Measurements from ENCODE around the gene ABCF3. TPM values are rescaled to one million over a fixed set of nuclear protein-coding genes. Genes with fewer than 3 reads are reported as not detected.

Gene ABCF3
- total and polyA plus RNA-seq, 2 of the 13 experiments (the other 11 are each of a cell fraction or from before 2014, with no cell fraction given): 38.8 to 46.5 TPM

- no peaks in the 10 kb centered on the region for H3K27me3 ChIP-seq (ENCODE audit: control insufficient read depth in 1 of 2, insufficient read depth in 2 of 2, low read length in 2 of 2)
- H3K79me2 ChIP-seq (ENCODE audit: insufficient read depth, low read length): peaks cover 26% of the 10 kb centered on the region
- peaks cover 16% of the 10 kb centered on the region for H4K20me1 ChIP-seq (ENCODE audit: insufficient read depth, low read length)
- in situ Hi-C loops (cut with HindIII; ENCODE audit: extremely low pct_ligation_motif_present, low pct_unique_long_range_greater_than_20kb): no loop called here
- no peak for FAIRE-seq
- ATAC-seq: no peak
- TF ChIP-seq NPAS2 (CRISPR knock-in tag; IDR thresholded peaks at IDR 0.05; ENCODE audit: borderline replicate concordance) (no peak), MTA3 (CRISPR knock-in tag; IDR thresholded peaks at IDR 0.05) (no peak), MEIS1 (CRISPR knock-in tag; IDR thresholded peaks at IDR 0.05; ENCODE audit: borderline replicate concordance) (no peak), NR0B2 (CRISPR knock-in tag; IDR thresholded peaks at IDR 0.05) (no peak), ZXDC (CRISPR knock-in tag; IDR thresholded peaks at IDR 0.05) (no peak), FLYWCH1 (CRISPR knock-in tag; IDR thresholded peaks at IDR 0.05) (no peak), DBP (CRISPR knock-in tag; IDR thresholded peaks at IDR 0.05; ENCODE audit: not compliant biosample characterization) (no peak), ZNF83 (CRISPR knock-in tag; IDR thresholded peaks at IDR 0.05; ENCODE audit: borderline replicate concordance) (no peak), ZNF12 (CRISPR knock-in tag; IDR thresholded peaks at IDR 0.05) (no peak), RELA (CRISPR knock-in tag; IDR thresholded peaks at IDR 0.05) (no peak), MTERF4 (CRISPR knock-in tag; IDR thresholded peaks at IDR 0.05) (no peak), NCOA2 (CRISPR knock-in tag; IDR thresholded peaks at IDR 0.05) (no peak), ZNF782 (CRISPR knock-in tag; IDR thresholded peaks at IDR 0.05; ENCODE audit: borderline replicate concordance) (no peak), KAT2B (IDR thresholded peaks at IDR 0.05; ENCODE audit: borderline replicate concordance, low read depth, low read length) (no peak)
- H2AFZ ChIP-seq (ENCODE audit: low read length): no peak overlapping the region
- 98% methylated on average over 15 of the region's 16 CpGs for WGBS (ENCODE audit: low lambda C conversion rate)
- ChIA-PET CTCF (ENCODE audit: low intra/inter-chr PET ratio, low total read pairs) (no interaction called here), POLR2A (interaction anchor here (1.0 to 1.6 kb wide), 2 partner anchors 9 to 21 kb away, joined by 3 read pairs; partner anchors contain the start of genes ABCF3 and DVL3)
- intact Hi-C loops (cut with micrococcal nuclease; ENCODE audit: unreplicated experiment): no loop called here
- no peak overlapping the region for H3K4me2 ChIP-seq (ENCODE audit: low read depth, low read length)
- peaks cover 43 to 75% of the 10 kb centered on the region in 2 experiments; a peak in 4 of 5 replicates for H3K36me3 ChIP-seq (replicated peaks in 1 of 2; ENCODE audit: control insufficient read depth in 1 of 2, insufficient read depth in 2 of 2, low read length in 2 of 2)
- DNase-seq (ENCODE audit: low spot score): no peak
- no peak overlapping the region for H3K27ac ChIP-seq (ENCODE audit: extremely low read length, insufficient read depth, low read length)
- BruUV-seq (replicated peaks): no TSS peak
- no peak overlapping the region for H3K9ac ChIP-seq (ENCODE audit: insufficient read depth, low read depth, low read length)
- H3K9me3 ChIP-seq (ENCODE audit: low read length): no peaks in the 10 kb centered on the region
- H3K4me1 ChIP-seq (ENCODE audit: insufficient read depth, low read length): peaks cover 12% of the 10 kb centered on the region
- H3K4me3 ChIP-seq (replicated peaks in 1 of 3; ENCODE audit: insufficient read depth in 1 of 3, low read depth in 2 of 3, low read length in 3 of 3): no peak overlapping the region
Measured at GRCh38 chr3:184164648-184165330, 21.2 kb upstream of the ABCF3 start.

Data from HepG2 (cell line).